B cell (primary cell): ENCODE data around the gene GDF7. TPM values are rescaled to one million over a fixed set of nuclear protein-coding genes. Genes with fewer than 3 reads are reported as not detected.

Experiments used
- ATAC-seq: fragments of 200-7000 bp; cut with Tn5 transposase; one replicate; pipeline ENCODE4 v1.10.0; 2021; ENCODE audit warnings: low read depth, mild to moderate bottlenecking, moderate number of reproducible peaks, moderate library complexity
- CTCF ChIA-PET: fragments of 350-600 bp; sonication (Branson Sonifier 250); formaldehyde crosslinking; loops from one replicate; lab custom pipeline; 2021; ENCODE audit warnings: antibody characterized with exemption, inconsistent platforms; lab: Charles Lee
- POLR2A ChIA-PET: fragments of 350-600 bp; sonication (Branson Sonifier 250); formaldehyde crosslinking; loops from one replicate; lab custom pipeline; 2021; ENCODE audit warnings: antibody characterized with exemption; lab: Charles Lee
- DNase-seq: peaks from one replicate; pipeline ENCODE4 v3.0.0; 2013
- H2AFZ ChIP-seq: 2 replicates; pipeline ENCODE4 v1.6.1; 2012; ENCODE audit warnings: mild to moderate bottlenecking, low read depth, low read length; ENCODE audit not compliant: insufficient read depth, poor library complexity, severe bottlenecking
- H3K27ac ChIP-seq, 2 donors: 1 replicate in 1 of 2; 2 replicates in 1 of 2; pipeline ENCODE4 v1.5.1; 2012 to 2013; ENCODE audit warnings: low read length in 2 of 2, mild to moderate bottlenecking in 2 of 2, moderate library complexity in 1 of 2
- H3K27me3 ChIP-seq, 4 experiments: fragments of 200-600 bp in 1 of 4; sonication (generic) in 1 of 4; replicated peaks in 1 of 4; 1 replicate in 2 of 4; 2 replicates in 2 of 4; pipeline versions ENCODE4 v1.6.1 to v1.7.0; 2013 to 2016; ENCODE audit warnings: low read length in 3 of 4, mild to moderate bottlenecking in 2 of 4, mixed read lengths in 1 of 4, moderate library complexity in 1 of 4; ENCODE audit not compliant: insufficient read depth in 4 of 4, control insufficient read depth in 3 of 4; ENCODE audit errors: control extremely low read depth in 1 of 4
- H3K36me3 ChIP-seq, 2 experiments: replicated peaks in 1 of 2; 1 replicate in 1 of 2; 2 replicates in 1 of 2; pipeline versions ENCODE4 v1.6.1 to v1.7.1; 2013; ENCODE audit warnings: low read length in 1 of 2; ENCODE audit not compliant: insufficient read depth in 2 of 2, control insufficient read depth in 1 of 2; ENCODE audit errors: control extremely low read depth in 1 of 2, extremely low read depth in 1 of 2
- H3K4me1 ChIP-seq, 2 donors: fragments of 200-600 bp in 1 of 2; sonication (generic) in 1 of 2; 1 replicate in 1 of 2; 2 replicates in 1 of 2; pipeline versions ENCODE4 v1.5.1 to v1.6.1; 2013 to 2017; ENCODE audit warnings: low read length in 2 of 2; ENCODE audit not compliant: control insufficient read depth in 2 of 2, insufficient read depth in 2 of 2
- H3K4me2 ChIP-seq: replicated peaks from 2 replicates; pipeline ENCODE3; 2012; ENCODE audit warnings: mild to moderate bottlenecking, low read depth, low read length; ENCODE audit not compliant: poor library complexity, severe bottlenecking
- H3K4me3 ChIP-seq, 5 experiments: fragments of 200-600 bp in 1 of 5; sonication (generic) in 1 of 5; 1 replicate in 3 of 5; 2 replicates in 2 of 5; pipeline versions ENCODE4 v1.5.1 to v1.7.0; 2011 to 2016; ENCODE audit warnings: low read length in 4 of 5, mild to moderate bottlenecking in 4 of 5, low read depth in 2 of 5, control low read depth in 1 of 5, moderate library complexity in 1 of 5; ENCODE audit not compliant: insufficient read depth in 1 of 5; ENCODE audit errors: control extremely low read depth in 1 of 5, extremely low read depth in 1 of 5
- H3K79me2 ChIP-seq: fragments of 200-600 bp; sonication (generic); one replicate; pipeline ENCODE4 v1.6.0; 2016; ENCODE audit warnings: low read length; ENCODE audit not compliant: control insufficient read depth, insufficient read depth
- H3K9ac ChIP-seq: fragments of 200-600 bp; sonication (generic); 2 replicates; pipeline ENCODE4 v1.6.1; 2017; ENCODE audit warnings: mild to moderate bottlenecking, low read length, moderate library complexity
- H3K9me3 ChIP-seq, 3 donors: one replicate each; pipeline versions ENCODE4 v1.6.1 to v1.7.1; 2013; ENCODE audit warnings: low read length in 2 of 3; ENCODE audit not compliant: control insufficient read depth in 2 of 3, insufficient read depth in 1 of 3; ENCODE audit errors: control extremely low read depth in 1 of 3
- H4K20me1 ChIP-seq: 2 replicates; pipeline ENCODE4 v1.6.0; 2012; ENCODE audit warnings: mild to moderate bottlenecking, low read length; ENCODE audit not compliant: insufficient read depth, control insufficient read depth, poor library complexity, severe bottlenecking
- H3K27ac Mint-ChIP-seq: one replicate; pipeline ENCODE4 v1.8.0; 2021; ENCODE audit warnings: mixed read lengths
- H3K27me3 Mint-ChIP-seq: one replicate; pipeline ENCODE4 v1.8.0; 2021; ENCODE audit warnings: mixed read lengths
- H3K4me1 Mint-ChIP-seq: one replicate; pipeline ENCODE4 v1.8.0; 2021; ENCODE audit warnings: mixed read lengths
- H3K4me3 Mint-ChIP-seq: one replicate; pipeline ENCODE4 v1.8.0; 2021; ENCODE audit warnings: mixed read lengths
- H3K9me3 Mint-ChIP-seq: one replicate; pipeline ENCODE4 v1.8.0; 2022; ENCODE audit warnings: mixed read lengths; ENCODE audit not compliant: insufficient read depth
- EZH2 ChIP-seq: IDR thresholded peaks from 2 replicates; pipeline ENCODE4 v1.6.1; 2012; ENCODE audit warnings: borderline replicate concordance, low read depth, mild to moderate bottlenecking, moderate library complexity, low read length; ENCODE audit not compliant: insufficient read depth, poor library complexity, severe bottlenecking
- WGBS: methylation state at CpG from one replicate; pipeline ENCODE4 v1.1.5; 2013; ENCODE audit warnings: missing lambda C conversion rate; ENCODE audit not compliant: insufficient coverage; 5-methylcytosine and 5-hydroxymethylcytosine counted together
- intact Hi-C: fragments of 100-400 bp; cut with micrococcal nuclease; formaldehyde crosslinking; loops from one replicate; pipeline ENCODE4 v1.10.0; 2022
- polyA plus RNA-seq: library from polyadenylated mRNA; depleted of rRNA; stranded (reverse); fragments of >200 nt; gene quantifications from 2 replicates; pipeline ENCODE4 v1.2.3, GENCODE V29; 2012
- total RNA-seq, 2 donors: library from RNA; stranded (reverse); fragments of 120-200 nt in 1 of 2; gene quantifications; 1 replicate in 1 of 2; 2 replicates in 1 of 2; pipeline versions ENCODE4 v1.2.3 to v1.2.4, GENCODE V29; 2013 to 2022
- TF ChIP-seq, protein P1 (sequence below): fragments of 200-600 bp; IDR thresholded peaks from one replicate; pipeline ENCODE4 v1.8.0; 2022; ENCODE audit warnings: antibody characterized with exemption, mild to moderate bottlenecking

Gene GDF7
- total and polyA plus RNA-seq, 2 donors (not counting 1 experiment from before 2014, with no cell fraction given), result 7.0 to 15.3 TPM

DNA sequence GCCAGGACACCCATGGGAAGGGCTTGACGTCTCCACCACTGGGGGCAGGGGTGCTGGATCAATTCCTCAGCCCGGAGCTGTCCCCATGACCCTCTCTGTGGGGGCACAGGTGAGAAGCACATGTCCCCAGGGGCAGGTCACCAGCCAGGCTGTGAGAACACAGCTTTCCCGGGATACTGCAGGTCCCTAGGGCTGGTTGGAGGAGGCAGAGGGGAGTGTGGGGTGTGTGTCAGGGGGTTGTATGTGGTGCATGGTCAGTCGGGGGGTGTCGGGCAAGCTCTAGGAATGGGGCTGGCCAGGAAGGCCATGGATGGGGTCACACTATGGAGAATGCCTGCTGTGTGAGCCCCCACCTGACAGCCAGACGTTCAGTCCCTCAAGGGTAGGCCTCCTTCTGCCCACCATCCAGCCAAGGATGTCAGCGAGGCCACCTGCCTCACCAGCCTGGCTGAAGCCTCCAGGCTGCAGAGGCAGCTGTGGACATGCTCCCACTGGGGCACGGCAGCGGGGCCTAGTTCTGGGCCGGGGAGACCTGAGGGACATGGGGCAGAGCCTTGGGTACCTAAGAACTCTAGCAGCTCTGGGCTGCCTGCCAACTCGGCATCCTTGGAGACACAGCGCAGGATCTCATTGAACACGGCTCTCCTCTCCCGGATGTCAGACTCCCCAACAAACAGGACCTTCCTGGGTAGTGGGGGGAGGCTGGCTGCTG lies 26.4 kb upstream of the GDF7 start:
- Mint-ChIP-seq H3K9me3 (no peaks in the 10 kb centered on the region), H3K27ac (no peak overlapping the region), H3K27me3 (no peaks in the 10 kb centered on the region), H3K4me1 (peaks cover 7% of the 10 kb centered on the region), H3K4me3 (no peak overlapping the region)
- ATAC-seq, result no peak
- Histone ChIP-seq H3K36me3 (peaks cover 0 to 72% of the 10 kb centered on the region in 2 experiments), H3K9me3 (no peaks in the 10 kb centered on the region), H3K79me2 (peaks cover 17% of the 10 kb centered on the region), H3K4me1 (peaks cover 0 to 7% of the 10 kb centered on the region in 2 donors), H2AFZ (no peak overlapping the region), H3K9ac (no peak overlapping the region), H3K4me3 (no peak overlapping the region), H4K20me1 (peaks cover 18% of the 10 kb centered on the region), H3K27me3 (no peaks in the 10 kb centered on the region), H3K27ac (no peak overlapping the region), H3K4me2 (no peak overlapping the region)
- TF ChIP-seq, protein P1, sequence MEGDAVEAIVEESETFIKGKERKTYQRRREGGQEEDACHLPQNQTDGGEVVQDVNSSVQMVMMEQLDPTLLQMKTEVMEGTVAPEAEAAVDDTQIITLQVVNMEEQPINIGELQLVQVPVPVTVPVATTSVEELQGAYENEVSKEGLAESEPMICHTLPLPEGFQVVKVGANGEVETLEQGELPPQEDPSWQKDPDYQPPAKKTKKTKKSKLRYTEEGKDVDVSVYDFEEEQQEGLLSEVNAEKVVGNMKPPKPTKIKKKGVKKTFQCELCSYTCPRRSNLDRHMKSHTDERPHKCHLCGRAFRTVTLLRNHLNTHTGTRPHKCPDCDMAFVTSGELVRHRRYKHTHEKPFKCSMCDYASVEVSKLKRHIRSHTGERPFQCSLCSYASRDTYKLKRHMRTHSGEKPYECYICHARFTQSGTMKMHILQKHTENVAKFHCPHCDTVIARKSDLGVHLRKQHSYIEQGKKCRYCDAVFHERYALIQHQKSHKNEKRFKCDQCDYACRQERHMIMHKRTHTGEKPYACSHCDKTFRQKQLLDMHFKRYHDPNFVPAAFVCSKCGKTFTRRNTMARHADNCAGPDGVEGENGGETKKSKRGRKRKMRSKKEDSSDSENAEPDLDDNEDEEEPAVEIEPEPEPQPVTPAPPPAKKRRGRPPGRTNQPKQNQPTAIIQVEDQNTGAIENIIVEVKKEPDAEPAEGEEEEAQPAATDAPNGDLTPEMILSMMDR, result no peak
- no peak for TF ChIP-seq EZH2
- ChIA-PET POLR2A (no interaction called here), CTCF (interaction anchor here (0.8 to 6.9 kb wide), 10 partner anchors 10 to 262 kb away, joined by 3 to 128 read pairs (median 6); partner anchors contain the start of genes HS1BP3 and RHOB)
- DNase-seq, result no peak
- 98% methylated on average over 13 of the region's 14 CpGs for WGBS
- intact Hi-C loops, result loop anchor here (5.0 kb wide), 1 partner anchor 398 kb away; no protein-coding TSS in a partner anchor
